Lung microvascular endothelial cell (primary cell): ENCODE data around the gene RIC8B. TPM values are rescaled to one million over a fixed set of nuclear protein-coding genes. Genes with fewer than 3 reads are reported as not detected.
"Not testable (repeated sequence)": the region's sequence is repeated elsewhere in the genome, so short reads cannot be mapped to it uniquely, and the experiment has no call there.

Experiments
- DNase-seq, 2 donors: peaks; one replicate each; pipeline versions ENCODE4 v3.0.0 to v3.0.0-alpha.2; 2010; ENCODE audit warnings: low read depth in 2 of 2
- total RNA-seq: library from RNA; depleted of rRNA; stranded (reverse); fragments of >200 nt; gene quantifications from 2 replicates; pipeline ENCODE4 v1.2.1, GENCODE V29; 2014

Gene RIC8B
- total RNA-seq, 1 donor from 2014 or later = 8.7 TPM

DNA sequence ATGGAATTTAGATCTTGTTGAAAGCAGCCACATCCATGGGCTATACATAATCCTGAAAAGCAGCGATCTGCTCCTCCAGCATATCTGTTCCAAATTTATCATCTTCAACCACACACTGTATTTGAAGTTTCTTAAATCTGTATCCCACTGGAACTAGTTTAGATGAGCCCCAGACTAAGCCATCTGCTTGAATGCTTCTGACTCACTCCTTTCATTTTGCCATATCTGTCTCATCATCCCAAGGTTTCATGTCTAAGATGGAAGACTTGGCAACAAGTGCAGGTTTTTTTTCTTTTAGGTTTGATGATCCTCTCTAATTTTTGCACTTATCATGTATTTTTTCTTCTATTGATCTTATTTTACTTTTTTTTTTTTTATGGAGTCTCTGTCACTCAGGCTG, 126.8 kb downstream of the RIC8B start:
- DNase-seq = no peak

DNA sequence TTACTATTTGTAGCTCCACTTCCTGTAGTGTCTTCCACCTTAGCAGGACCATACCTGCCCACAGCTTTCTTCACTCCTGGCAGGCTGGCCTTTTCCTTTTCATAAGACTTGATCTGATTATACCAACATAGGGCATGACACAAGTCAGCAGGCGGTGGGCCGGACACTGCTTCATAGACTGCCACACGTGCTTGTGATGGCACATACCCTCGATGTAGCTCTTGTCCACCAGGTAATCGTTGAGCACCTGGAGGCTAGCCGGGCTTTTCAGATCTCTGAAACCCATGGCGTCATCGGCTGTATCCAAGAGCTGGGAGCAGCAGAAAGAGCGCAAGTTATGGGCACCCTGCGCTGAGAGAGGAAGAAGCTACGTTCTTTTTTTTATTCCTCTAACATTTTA, 127.6 kb downstream of the RIC8B start:
- DNase-seq = no peak

DNA sequence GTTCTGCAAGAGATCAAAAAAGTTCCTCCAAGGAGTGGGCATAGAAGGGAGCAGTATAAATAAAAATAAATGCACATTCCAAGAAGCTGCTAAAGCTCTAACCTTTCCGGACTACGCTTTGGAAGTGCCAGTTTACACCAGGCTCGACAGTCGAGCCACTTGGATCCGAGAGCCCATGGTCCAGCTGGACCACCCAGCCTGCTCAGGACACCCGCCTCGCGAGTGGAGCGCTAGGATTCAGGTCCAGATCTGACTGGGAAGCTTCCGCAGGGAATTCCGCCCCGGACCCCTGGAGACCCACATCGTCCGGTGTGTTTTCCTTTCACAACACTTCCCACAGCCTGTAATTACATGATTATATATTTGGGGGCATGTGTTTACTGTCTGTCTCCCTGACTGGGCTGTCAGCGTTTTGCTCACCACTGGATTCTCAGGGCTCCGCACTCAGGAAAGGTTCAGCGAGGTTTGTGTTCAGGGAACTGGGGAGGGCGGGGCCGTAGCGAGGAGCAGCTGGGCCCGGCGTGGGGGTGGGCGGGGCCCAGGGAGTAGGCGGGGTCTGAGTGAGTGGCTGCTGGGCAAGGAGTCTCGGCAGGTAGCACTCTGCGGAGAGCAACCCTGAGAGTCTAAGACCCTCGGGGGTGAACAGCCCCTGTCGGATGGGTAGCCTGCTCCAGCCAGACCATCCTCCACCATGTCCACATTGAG, 128.9 kb downstream of the RIC8B start:
- DNase-seq = peak; percentile 27 to 62

DNA sequence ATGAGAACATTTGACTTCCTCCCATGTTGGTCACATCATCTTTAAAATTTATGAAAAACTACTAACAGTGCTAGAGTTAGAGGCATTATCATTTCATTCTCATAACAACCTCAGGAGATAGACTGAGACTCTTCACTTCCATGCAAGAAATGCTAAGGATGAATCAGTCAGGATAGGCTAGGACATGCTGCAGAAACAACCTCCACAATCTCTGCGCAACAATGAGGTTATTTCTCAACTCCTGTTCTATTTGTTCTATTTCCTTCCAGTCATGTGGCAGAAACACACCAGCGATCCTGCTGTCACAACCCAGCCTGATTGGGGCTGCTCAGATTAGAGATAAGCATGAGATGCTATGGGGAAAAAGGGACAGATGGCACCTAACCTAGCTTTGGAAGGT, 132.2 kb downstream of the RIC8B start:
- no peak for DNase-seq

DNA sequence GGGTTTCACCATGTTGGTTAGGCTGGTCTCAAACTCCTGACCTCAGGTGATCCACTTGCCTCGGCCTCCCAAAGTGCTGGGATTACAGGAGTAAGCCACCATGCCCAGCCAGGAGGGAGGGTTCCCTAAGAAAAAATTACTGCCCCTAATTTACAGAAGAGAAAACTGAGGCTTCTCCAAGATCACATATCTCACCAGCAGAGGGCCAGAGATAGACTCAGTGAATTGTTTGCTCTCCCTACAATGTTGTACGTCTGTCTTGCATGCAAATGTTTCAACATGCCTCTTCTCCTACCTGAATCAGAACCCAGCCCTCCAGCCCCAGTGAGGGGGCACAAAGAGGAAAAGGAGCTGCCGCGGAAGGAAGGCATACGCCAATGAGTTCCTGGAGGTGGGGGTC, 132.9 kb downstream of the RIC8B start:
- DNase-seq = no peak

DNA sequence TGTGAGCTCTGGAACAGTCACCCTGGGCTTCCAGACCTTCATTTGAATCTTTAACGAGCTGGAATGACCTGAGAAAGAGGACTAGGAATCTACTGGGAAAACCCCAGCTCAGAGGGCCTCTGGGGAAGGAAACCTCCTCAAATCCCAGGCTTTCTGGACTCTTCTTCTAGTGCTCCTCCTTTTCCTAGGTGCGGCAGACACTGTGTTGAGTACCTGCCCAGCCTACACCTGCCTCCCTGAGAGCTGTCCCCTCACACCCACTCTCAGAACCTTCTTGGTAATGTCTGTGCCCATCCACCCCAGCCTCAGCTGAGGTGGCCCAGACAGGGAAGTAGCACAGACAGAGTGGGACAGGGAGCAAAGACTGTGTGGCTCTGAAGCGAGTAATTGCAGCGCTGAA, 133.4 kb downstream of the RIC8B start:
- no peak for DNase-seq

DNA sequence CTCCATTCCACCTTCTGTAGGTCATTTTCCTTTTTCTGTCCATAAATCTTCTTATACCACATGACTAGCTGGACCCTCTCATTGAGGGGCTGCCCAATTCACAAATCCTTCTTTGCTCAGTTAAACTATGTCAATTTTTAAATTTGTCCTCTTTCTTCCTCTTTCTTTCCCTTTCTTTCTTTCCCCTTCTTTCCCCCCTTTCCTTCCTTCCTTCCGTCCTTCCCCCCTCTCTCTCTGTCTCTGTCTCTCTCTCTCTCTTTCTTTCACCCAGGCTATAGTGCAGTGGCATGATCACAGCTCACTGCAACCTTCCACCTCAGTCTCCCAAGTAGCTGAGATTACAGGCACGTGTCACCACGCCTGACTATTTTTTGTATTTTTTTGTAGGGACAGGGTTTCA, 134.1 kb downstream of the RIC8B start:
- no peak for DNase-seq

DNA sequence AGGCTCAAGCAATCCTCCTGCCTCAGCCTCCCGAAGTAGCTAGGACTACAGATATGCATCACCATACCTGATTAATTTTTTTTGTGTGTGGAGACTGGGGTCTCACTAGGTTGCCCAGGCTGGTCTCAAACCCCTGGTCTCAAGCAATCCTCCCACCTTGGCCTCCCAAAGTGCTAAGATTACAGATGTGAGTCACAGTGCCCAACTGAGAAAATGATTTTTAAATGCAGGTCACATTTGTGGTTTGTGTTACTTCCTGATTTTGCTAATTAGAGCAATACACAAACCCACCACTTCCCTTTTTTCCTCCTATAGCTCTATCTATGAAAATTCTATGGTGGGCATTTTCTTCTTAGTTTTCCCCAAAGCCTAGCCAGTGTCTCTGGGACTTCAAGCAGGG, 135.7 kb downstream of the RIC8B start:
- no peak for DNase-seq

DNA sequence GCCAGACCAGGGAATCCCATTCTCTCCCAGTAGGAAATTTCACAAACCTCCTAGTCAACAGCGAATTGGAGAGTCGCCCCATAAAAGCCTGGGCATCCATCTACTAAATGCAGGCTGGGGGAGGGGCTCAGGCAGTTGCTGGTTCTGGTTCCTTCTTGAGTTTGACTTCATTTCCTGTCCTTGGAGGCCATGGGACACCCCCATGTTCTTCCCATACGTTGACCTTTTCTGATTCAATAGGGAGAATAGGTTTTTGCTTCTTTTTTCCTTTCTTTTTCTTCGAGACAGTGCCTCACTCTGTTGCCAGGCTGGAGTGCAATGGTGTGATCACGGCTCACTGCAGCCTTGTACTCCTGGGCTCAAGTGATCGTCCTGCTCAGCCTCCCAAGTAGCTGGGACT, 137.1 kb downstream of the RIC8B start:
- no peak for DNase-seq

DNA sequence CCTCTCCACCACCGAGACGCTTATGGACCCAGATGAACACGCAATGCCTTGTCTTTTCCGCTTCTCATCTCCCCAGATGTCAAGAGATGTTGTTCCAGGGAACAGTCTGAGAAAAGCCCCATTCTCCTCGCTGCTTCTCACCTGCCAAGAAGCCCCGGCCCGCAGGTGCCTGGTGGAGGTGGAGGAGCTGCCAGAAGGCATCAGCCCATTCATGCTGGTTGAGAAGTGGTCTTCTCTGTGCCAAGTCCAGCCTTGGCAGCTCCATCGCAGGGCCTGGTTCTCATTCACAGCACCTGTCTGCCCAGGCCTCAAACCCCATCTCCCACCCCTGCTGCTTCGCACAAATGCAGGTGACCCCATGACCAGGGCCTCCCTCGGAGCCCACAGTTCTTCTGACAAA, 139.0 kb downstream of the RIC8B start:
- no peak for DNase-seq

DNA sequence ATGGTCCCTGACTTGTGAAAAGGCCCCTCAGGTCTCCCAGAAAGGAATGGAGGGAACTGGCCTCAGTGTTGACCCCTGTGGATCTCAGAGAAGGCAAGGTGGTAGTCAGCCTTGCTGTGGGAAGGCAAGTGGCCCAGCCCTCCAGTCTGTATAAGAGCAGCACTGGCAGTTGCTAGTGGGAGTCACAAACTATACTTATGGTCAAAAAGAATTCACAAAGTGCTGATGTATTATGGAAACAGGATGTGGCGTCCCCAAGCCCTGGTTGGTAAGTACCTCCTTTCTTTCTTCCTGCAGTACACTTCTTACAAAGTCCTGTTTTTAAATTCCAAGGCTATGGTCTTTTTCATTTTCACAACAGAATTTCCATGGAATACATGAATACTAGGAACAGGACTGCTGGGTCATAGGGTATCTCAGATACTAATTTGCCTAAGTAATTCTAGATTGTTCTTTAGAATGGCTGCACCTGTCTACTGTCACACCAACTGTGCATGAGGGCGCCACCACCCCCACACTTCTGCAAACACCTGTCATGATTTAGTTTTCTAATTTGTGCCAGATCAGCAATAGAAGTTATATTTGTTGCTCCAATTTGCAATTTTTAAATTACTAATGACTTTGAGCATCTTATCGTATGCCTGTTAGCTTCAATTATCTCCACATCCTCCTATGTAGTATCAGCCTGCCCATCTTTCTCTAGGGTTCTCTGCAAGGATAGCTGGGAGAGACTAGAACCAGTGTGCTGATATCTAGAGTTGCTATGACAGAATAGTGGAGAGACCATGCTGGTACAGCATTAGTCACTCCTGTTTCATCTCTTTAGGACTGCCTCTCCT, 140.5 kb downstream of the RIC8B start:
- DNase-seq = no peak

DNA sequence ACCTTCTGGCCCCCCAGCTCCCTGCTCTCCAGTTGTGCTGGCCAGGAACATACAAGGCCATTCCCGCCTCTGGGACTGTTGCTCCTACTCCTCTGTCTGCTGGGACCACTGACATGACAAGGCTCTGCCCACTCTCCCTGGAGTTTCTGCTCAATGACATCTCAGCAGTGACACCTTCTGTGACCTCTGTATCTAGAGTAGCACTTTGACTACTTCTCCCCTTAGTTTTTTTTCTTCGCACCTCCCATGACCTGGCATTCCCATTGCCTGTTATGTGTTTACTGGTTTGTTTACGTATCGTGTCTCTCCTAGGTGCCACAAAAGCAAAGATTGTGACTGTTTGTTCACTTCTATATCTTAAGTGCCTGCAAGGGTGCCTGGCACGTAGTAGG, 141.1 kb downstream of the RIC8B start:
- DNase-seq = no peak

DNA sequence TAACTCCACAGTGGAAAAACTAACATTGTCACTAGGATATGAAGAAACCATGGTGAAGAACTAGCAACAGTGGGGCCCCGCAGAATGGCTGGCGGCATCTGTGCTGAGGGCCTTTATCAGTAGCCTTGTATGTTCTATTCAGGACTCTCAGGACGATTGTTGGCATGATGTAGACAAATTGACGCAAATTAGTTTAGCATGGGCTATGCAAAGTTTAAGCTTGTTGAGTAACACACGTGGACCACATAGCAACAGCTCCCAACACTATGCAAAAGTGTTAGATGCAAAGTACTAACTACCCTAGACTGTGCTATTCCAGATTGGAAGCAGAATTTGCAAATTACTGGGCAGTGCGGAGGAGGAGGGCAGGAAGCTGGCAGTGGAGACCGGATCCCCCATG, 143.0 kb downstream of the RIC8B start:
- DNase-seq = peak; percentile 17 to 73

DNA sequence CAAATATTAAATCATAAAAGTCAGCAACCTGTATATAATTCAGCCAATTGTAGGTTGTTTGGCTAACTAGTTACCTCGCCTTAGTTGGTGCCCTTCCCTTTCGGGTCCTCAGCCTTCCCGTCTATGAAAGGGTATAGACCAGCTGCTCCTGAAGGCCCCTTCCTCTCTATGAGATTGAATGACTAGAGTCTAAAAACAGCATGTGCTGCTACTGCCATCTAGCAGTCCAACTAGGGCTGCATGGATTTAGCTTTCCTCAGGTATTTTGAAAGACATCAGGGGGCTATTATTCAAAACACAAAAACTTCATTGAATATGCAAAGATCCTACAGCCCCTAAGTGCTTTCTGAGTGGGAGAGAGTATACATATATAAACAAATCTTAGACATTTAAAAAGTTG, 144.3 kb downstream of the RIC8B start:
- DNase-seq = peak; percentile 46 to 72

DNA sequence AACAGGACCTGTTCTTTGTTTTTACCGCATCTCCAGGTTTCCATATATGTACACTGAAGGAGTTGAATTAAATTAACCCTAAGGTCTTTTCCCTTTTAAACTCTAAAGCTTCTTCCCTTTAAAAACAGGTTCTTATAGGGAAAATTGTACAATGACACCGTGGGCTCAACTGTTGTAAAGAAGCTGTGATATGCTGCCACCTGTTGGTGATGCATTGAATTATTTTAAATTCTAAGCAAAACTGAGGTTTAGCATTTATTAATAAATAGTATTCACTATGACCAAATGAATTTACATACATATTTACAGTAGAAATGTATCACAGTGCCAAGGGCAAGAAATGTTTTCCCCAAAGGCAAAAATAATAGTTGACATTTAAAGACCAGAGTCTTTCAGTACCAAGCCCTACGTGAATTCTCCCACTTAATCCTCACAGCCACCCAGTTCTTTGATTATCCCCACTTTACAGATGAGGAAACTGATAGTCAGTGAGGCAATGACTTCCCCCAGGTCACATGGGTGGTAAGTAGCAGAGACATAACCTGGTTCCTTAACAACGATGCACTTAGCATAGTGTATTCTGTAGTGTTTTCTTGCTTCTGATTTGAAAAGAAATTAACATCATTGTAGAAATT, 145.5 kb downstream of the RIC8B start:
- DNase-seq = peak; percentile 70 to 75

DNA sequence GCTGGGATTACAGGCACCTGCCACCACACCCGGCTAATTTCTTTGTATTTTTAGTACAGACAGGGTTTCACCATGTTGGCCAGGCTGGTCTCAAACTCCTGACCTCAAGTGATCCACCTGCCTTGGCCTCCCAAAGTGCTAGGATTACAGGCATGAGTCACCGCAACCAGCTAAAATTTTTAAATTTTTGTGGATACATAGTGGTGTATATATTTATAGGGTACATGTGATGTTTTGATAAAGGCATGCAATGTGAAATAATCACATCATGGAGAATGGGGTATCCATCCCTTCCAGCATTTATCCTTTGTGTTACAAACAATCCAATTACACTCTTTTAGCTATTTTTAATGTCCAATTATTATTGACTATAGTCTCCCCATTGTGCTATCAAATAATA, 147.5 kb downstream of the RIC8B start:
- not testable (repeated sequence) for DNase-seq

DNA sequence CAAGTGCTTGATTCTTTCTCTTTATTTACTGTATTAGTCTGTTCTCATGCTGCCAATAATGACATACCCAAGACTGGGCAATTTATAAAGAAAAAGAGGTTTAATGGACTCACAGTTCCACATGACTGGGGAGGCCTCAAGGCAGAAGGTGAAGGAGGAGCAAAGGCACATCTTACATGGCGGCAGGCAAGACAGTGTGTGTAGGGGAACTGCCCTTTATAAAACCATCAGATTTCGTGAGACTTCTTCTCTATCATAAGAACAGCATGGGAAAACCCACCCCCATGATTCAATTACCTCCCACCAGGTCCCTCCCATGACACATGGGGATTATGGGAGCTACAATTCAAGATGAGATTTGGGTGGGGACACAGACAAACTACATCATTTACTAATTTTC, 149.1 kb downstream of the RIC8B start:
- DNase-seq = not testable (repeated sequence)

DNA sequence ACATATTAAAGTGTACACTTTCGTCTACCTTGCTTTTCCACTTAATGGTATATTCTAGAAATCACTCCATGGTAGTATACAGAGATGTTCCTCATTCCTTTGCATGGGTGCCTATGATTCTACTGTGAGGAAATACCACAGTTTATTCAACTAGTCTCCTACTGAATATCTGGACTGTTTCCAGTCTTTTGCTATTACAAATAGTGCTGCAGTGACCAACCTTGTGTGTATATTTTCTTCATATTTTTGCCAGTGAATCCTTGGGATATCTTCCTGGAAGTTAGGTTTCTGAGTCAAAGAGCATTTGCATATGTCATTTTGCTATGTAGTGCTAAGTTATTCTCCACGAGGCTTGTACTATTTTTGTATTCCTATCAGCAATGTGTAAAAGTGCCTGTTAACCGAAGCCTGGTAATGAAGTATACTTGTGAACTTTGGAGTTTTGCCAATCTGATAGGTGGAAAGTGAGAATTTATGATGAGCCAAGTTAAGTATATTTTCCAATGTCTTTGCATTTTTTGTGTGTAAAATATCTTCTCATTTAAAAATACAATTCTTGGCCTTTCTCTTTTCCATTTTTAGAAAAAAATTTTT, 149.9 kb downstream of the RIC8B start:
- no peak for DNase-seq

DNA sequence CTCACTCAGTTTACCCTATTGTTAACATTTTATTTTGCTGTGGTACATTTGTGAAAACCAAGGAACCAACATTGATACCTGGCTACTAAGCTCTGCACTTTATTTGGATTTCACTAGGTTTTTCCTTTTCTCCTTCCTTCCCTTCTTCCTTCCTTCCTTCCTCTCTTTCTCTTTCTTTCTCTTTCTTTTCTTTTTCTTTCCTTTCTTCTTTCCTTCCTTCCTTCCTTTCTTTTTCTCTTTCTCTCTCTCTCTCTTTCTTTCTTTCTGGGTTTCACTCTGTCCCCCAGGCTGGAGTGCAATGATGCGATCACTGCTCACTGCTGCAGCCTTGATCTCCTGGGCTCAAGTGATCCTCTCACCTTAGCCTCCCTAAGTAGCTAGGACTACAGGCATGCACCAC, 152.2 kb downstream of the RIC8B start:
- DNase-seq = no peak

DNA sequence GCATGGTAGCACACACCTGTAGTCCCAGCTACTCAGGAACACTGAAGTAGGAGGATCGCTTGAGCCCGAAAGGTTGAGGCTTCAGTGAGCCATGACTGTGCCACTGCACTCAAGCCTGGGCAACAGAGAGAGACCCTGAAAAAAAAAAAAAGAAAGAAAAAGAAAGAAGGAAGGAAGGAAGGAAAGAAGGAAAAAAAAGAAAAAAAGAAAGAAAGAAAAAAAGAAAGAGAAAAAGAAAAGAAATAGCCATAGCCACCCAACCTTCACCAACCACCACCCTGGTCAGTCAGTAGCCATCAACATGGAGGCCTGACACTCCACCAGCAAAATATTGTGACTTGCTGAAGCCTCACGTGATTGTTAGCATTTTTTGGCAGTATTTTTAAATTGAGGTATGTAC, 159.8 kb downstream of the RIC8B start:
- DNase-seq = no peak
